ENCODE data around the gene PCDHGA8.

DNA sequence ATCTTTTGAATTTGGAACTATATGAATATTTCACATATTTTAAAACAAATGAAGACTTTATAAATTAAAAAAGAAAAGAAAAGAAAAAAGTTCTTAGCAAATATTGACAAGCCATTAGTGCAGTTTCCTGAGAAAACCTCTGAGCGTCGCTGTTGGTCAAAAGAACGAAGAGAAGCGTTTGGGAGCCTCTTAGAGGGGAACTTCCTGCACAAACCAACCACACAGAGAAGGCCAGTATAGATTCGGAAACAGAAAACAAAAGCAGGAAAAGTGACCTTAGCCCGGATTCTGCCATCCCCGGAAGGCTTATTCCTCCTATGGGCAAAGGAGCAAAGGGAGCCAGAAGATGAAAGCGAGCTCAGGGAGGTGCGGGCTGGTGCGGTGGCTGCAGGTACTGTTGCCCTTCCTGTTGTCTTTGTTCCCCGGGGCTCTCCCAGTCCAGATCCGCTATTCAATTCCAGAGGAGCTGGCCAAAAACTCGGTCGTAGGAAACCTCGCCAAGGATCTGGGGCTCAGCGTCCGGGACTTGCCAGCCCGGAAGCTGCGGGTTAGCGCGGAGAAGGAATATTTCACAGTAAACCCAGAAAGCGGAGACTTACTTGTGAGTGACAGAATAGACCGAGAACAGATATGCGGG, 32.5 kb upstream of the PCDHGA8 start, which contains the start of gene PCDHGB2:
- TF ChIP-seq, protein P1, sequence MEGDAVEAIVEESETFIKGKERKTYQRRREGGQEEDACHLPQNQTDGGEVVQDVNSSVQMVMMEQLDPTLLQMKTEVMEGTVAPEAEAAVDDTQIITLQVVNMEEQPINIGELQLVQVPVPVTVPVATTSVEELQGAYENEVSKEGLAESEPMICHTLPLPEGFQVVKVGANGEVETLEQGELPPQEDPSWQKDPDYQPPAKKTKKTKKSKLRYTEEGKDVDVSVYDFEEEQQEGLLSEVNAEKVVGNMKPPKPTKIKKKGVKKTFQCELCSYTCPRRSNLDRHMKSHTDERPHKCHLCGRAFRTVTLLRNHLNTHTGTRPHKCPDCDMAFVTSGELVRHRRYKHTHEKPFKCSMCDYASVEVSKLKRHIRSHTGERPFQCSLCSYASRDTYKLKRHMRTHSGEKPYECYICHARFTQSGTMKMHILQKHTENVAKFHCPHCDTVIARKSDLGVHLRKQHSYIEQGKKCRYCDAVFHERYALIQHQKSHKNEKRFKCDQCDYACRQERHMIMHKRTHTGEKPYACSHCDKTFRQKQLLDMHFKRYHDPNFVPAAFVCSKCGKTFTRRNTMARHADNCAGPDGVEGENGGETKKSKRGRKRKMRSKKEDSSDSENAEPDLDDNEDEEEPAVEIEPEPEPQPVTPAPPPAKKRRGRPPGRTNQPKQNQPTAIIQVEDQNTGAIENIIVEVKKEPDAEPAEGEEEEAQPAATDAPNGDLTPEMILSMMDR (IDR thresholded peaks at IDR 0.05; ENCODE audit: low read depth, low read length, missing input control), result no peak
- TF ChIP-seq, protein P2, sequence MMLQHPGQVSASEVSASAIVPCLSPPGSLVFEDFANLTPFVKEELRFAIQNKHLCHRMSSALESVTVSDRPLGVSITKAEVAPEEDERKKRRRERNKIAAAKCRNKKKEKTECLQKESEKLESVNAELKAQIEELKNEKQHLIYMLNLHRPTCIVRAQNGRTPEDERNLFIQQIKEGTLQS (IDR thresholded peaks at IDR 0.05), result no peak
- no peak for TF ChIP-seq MAX (IDR thresholded peaks at IDR 0.05)
- TF ChIP-seq, protein P3, sequence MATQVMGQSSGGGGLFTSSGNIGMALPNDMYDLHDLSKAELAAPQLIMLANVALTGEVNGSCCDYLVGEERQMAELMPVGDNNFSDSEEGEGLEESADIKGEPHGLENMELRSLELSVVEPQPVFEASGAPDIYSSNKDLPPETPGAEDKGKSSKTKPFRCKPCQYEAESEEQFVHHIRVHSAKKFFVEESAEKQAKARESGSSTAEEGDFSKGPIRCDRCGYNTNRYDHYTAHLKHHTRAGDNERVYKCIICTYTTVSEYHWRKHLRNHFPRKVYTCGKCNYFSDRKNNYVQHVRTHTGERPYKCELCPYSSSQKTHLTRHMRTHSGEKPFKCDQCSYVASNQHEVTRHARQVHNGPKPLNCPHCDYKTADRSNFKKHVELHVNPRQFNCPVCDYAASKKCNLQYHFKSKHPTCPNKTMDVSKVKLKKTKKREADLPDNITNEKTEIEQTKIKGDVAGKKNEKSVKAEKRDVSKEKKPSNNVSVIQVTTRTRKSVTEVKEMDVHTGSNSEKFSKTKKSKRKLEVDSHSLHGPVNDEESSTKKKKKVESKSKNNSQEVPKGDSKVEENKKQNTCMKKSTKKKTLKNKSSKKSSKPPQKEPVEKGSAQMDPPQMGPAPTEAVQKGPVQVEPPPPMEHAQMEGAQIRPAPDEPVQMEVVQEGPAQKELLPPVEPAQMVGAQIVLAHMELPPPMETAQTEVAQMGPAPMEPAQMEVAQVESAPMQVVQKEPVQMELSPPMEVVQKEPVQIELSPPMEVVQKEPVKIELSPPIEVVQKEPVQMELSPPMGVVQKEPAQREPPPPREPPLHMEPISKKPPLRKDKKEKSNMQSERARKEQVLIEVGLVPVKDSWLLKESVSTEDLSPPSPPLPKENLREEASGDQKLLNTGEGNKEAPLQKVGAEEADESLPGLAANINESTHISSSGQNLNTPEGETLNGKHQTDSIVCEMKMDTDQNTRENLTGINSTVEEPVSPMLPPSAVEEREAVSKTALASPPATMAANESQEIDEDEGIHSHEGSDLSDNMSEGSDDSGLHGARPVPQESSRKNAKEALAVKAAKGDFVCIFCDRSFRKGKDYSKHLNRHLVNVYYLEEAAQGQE (IDR thresholded peaks at IDR 0.05), result no peak
- no peak for TF ChIP-seq GABPA (IDR thresholded peaks at IDR 0.05 in 1 of 2, conservative IDR thresholded peaks at IDR 0.05 in 1 of 2)
- no peak for TF ChIP-seq TAF1 (conservative IDR thresholded peaks at IDR 0.05)
- no peak for TF ChIP-seq RXRA (IDR thresholded peaks at IDR 0.05)

Data from liver (tissue), 3 donors.